ENCODE results near the gene LPP. TPM values are rescaled to one million over a fixed set of nuclear protein-coding genes. Genes with fewer than 3 reads are reported as not detected.

Gene LPP
- total RNA-seq, 8 experiments from 2014 or later: 6.0 to 77.8 (median 15.4) TPM

- H3K4me1 ChIP-seq (replicated peaks in 1 of 2): peaks cover 7 to 17% of the 10 kb centered on the region in 2 donors
- in situ Hi-C loops (cut with MboI; ENCODE audit: low pct_unique_long_range_greater_than_20kb in 2 of 9, low sequenced_read_pairs in 9 of 9, unreplicated experiment in 9 of 9): loop anchor here in 1 of 9 experiments (25.0 kb wide), 1 partner anchor 427 kb away; the partner anchor contains the start of gene BCL6
- H3K4me3 ChIP-seq: no peak overlapping the region
- H3K27ac ChIP-seq: no peak overlapping the region
- WGBS, 10 experiments: 0 to 100% (median 30%) methylated on average over 1 to 2 of the region's 2 CpGs; no CpG with 5 or more reads in 3 of the 10 experiments
- ATAC-seq (replicated peaks in 6 of 8): peak in 6 of 8 experiments; percentile 24 to 78 (median 53)
Observed at GRCh38 chr3:188164248-188164687, 10.3 kb downstream of the LPP start.

- WGBS, 10 experiments: 55 to 90% (median 73%) methylated on average over 1 to 9 of the region's 9 CpGs; no CpG with 5 or more reads in 3 of the 10 experiments
- ATAC-seq (replicated peaks in 6 of 8): peak in 7 of 8 experiments; percentile 64 to 82 (median 76)
Observed at GRCh38 chr3:188165596-188165995, 11.6 kb downstream of the LPP start.

DNA sequence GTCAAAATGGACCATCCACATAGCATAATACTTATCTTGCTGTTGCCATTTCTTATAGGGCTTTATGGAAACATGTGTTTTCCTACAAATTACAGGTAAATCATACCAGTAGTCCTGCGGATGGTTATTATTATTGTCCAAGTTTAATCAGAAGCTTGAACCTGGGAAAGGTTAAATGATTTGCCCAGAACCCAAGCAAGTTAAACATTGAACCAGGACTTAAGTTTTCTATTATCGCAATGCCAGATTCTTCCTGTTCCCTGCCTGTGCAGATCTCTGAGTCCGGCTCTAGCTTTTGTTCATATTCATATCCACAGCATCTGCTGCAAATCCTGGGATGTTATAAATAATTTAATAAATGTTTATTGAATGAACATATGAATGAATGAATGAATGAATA is 12.5 kb downstream of the LPP start:
- in situ Hi-C loops (cut with MboI; ENCODE audit: low pct_unique_long_range_greater_than_20kb in 2 of 9, low sequenced_read_pairs in 9 of 9, unreplicated experiment in 9 of 9): loop anchor here in 1 of 9 experiments (25.0 kb wide), 1 partner anchor 429 kb away; the partner anchor contains the start of gene BCL6
- peaks cover 7 to 17% of the 10 kb centered on the region in 2 donors for H3K4me1 ChIP-seq (replicated peaks in 1 of 2)
- H3K4me3 ChIP-seq: no peak overlapping the region
- no peak overlapping the region for H3K27ac ChIP-seq
- ATAC-seq (replicated peaks in 6 of 8): no peak
- WGBS, 10 experiments: 75 to 100% (median 86%) methylated on average over 1 to 3 of the region's 3 CpGs; no CpG with 5 or more reads in 1 of the 10 experiments

More at GRCh38 chr3:188165596-188165995, 11.6 kb downstream of the LPP start:
- peaks cover 7 to 17% of the 10 kb centered on the region in 2 donors for H3K4me1 ChIP-seq (replicated peaks in 1 of 2)
- H3K4me3 ChIP-seq: no peak overlapping the region
- H3K27ac ChIP-seq: no peak overlapping the region
- in situ Hi-C loops (cut with MboI; ENCODE audit: low pct_unique_long_range_greater_than_20kb in 2 of 9, low sequenced_read_pairs in 9 of 9, unreplicated experiment in 9 of 9): loop anchor here in 1 of 9 experiments (25.0 kb wide), 1 partner anchor 428 kb away; the partner anchor contains the start of gene BCL6

GRCh38 chr3:188168186-188168585 is 14.2 kb downstream of the LPP start:
- ATAC-seq (replicated peaks in 6 of 8): peak in 1 of 8 experiments; percentile 16
- no peak overlapping the region for H3K27ac ChIP-seq
- whole genome bisulfite sequencing, 10 experiments: 51 to 100% (median 84%) methylated on average over 2 to 3 of the region's 3 CpGs
- in situ Hi-C loops (cut with MboI; ENCODE audit: low pct_unique_long_range_greater_than_20kb in 2 of 9, low sequenced_read_pairs in 9 of 9, unreplicated experiment in 9 of 9): loop anchor here in 1 of 9 experiments (25.0 kb wide), 1 partner anchor 431 kb away; the partner anchor contains the start of gene BCL6
- H3K4me1 ChIP-seq (replicated peaks in 1 of 2): peaks cover 7 to 17% of the 10 kb centered on the region in 2 donors
- H3K4me3 ChIP-seq: no peak overlapping the region

DNA sequence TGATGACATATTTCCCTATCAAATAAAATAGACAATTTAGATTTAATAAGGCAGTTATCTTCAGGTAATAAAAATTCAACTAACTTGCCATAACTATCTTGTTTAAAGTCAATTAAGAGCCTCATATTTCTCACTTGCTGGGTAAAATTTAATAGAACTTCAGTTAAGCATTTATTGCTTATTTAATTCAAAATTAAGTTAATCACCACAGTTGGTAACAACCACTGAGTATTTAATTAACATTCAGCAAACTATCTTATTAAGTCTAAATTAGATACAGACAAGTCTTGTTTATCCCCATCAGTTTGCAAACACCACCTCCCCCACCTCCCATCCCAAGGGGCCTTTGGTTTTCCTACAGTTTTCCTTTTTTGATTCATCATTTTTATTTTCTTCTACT is 14.7 kb downstream of the LPP start:
- Histone ChIP-seq H3K27ac (no peak overlapping the region), H3K4me1 (replicated peaks in 1 of 2) (peaks cover 7 to 16% of the 10 kb centered on the region in 2 donors), H3K4me3 (no peak overlapping the region)
- in situ Hi-C loops (cut with MboI; ENCODE audit: low pct_unique_long_range_greater_than_20kb in 2 of 9, low sequenced_read_pairs in 9 of 9, unreplicated experiment in 9 of 9): loop anchor here in 1 of 9 experiments (25.0 kb wide), 1 partner anchor 431 kb away; the partner anchor contains the start of gene BCL6
- no peak for ATAC-seq (replicated peaks in 6 of 8)

DNA sequence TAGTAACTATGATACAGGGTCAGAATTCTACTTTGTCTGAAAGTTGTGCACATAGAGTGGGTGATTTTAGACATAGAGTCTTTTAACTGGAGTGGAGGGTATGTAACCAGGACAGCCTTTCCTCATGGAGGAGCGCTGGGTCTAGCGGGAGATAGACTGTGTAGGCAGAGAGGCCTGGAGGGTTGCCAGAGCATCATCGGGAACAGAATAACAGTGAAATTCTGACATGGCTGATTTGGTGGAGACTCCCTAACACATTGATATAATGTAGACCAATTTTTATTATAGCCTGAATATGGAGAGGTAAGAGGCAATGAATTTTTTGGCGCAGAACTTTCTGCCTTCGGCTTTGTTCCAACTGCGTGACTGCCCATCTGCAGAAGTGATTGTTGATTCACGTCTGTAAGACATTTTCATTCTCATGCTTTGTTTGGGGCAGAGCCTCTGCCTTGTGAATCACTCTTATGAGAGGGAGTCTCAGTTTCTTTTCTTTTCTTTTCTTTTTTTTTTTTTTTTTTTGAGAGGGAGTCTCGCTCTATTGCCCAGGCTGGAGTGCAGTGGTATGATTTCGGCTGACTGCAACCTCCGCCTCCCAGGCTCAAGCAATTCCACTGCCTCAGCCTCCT is 16.0 kb downstream of the LPP start:
- peak in 1 of 8 experiments; percentile 56 for ATAC-seq (replicated peaks in 6 of 8)
- no peak overlapping the region for H3K27ac ChIP-seq
- WGBS, 10 experiments: 80 to 100% (median 95%) methylated on average over 1 to 7 of the region's 10 CpGs; no CpG with 5 or more reads in 2 of the 10 experiments
- peaks cover 5 to 8% of the 10 kb centered on the region in 2 donors for H3K4me1 ChIP-seq (replicated peaks in 1 of 2)
- in situ Hi-C loops (cut with MboI; ENCODE audit: low pct_unique_long_range_greater_than_20kb in 2 of 9, low sequenced_read_pairs in 9 of 9, unreplicated experiment in 9 of 9): loop anchor here in 1 of 9 experiments (25.0 kb wide), 1 partner anchor 433 kb away; the partner anchor contains the start of gene BCL6
- H3K4me3 ChIP-seq: no peak overlapping the region

GRCh38 chr3:188170461-188171459 is 16.8 kb downstream of the LPP start:
- no peak overlapping the region for H3K27ac ChIP-seq
- in situ Hi-C loops (cut with MboI; ENCODE audit: low pct_unique_long_range_greater_than_20kb in 2 of 9, low sequenced_read_pairs in 9 of 9, unreplicated experiment in 9 of 9): loop anchor here in 1 of 9 experiments (25.0 kb wide), 1 partner anchor 433 kb away; the partner anchor contains the start of gene BCL6
- peaks cover 0 to 3% of the 10 kb centered on the region in 2 donors for H3K4me1 ChIP-seq (replicated peaks in 1 of 2)
- H3K4me3 ChIP-seq: no peak overlapping the region
- ATAC-seq (replicated peaks in 6 of 8): peak in 2 of 8 experiments; percentile 44 to 59
- 81 to 100% (median 95%) methylated on average over 1 to 8 of the region's 8 CpGs; no CpG with 5 or more reads in 1 of the 10 experiments for WGBS, 10 experiments

DNA sequence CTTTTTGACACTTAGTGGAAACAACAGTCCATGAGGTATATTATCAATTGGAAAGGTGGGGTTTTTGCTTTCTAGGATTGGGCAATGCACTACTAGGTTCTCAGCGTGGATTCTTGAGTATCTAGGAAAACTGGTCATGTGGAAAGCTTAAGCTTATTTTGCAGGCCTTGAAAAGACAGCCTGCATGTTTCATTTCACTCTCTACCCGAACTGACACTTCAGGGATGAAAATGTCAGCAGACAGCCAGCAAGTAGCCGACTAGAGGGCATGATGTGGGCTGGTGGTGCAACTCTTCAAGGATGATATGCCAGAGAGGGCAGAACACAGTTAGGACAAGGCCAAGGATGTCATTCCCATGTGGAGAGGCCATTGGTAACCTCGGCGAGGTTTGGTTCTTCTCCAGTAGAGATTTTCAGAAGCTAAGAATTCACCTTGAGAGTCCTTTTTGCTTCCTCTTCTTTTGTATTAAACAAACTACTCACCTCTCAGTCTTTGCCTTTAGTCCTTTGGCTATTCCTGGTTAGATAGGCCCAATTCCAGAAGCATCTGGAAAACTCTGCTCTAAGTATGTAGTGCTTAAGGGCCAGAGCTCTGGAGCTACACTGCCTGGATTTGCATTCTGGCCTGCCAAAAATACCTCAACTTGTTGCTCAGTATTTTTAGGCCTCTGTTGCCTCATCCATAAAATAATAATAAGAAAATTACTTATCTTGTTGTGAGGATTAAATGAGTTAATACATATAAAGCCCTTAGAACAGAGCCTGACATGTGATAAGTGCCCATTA is 17.9 kb downstream of the LPP start:
- no peak for ATAC-seq (replicated peaks in 6 of 8)
- H3K27ac ChIP-seq: no peak overlapping the region
- in situ Hi-C loops (cut with MboI; ENCODE audit: low pct_unique_long_range_greater_than_20kb in 2 of 9, low sequenced_read_pairs in 9 of 9, unreplicated experiment in 9 of 9): loop anchor here in 1 of 9 experiments (25.0 kb wide), 1 partner anchor 435 kb away; the partner anchor contains the start of gene BCL6
- WGBS, 10 experiments: 55 to 100% (median 94%) methylated on average over 1 to 5 of the region's 5 CpGs; no CpG with 5 or more reads in 1 of the 10 experiments
- no peak overlapping the region for H3K4me3 ChIP-seq
- H3K4me1 ChIP-seq (replicated peaks in 1 of 2): peaks cover 0 to 3% of the 10 kb centered on the region in 2 donors

DNA sequence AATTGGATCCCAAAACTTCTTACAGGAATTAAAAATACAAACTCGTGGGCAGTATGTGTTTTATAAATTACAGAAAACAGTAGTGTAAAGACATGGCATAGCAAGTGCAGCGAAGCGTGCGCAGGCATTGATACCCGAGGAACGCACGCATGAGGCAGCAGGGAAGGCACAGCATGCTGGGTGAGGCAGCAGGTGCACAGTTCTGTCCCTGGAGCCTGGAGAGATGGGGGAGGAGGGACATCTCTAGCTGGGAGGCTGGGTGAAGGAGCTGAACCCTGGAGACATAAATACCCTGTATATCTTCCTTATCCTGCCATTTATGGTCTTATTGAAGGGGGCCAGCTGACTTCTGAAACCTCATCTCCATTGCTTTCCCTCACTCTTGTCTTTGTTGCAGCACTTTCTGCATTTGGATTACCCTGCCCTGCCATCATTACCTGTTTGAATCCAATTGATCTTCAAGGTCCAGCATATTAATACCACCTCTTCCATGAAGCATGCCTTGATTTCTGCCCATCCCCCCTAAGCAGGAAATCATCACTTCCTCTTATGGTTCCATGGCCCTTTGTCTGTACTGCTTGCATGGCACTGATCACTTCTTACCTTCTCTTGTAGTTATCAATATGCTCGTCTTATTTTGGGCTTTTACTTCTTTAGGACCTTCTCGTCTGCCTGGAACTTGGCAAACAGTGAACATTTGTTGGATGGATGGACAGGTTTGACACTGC is 20.5 kb downstream of the LPP start:
- WGBS, 10 experiments: 40 to 100% (median 82%) methylated on average over 1 to 9 of the region's 9 CpGs
- no peak overlapping the region for H3K4me3 ChIP-seq
- no peaks in the 10 kb centered on the region for H3K4me1 ChIP-seq (replicated peaks in 1 of 2)
- H3K27ac ChIP-seq: no peak overlapping the region
- ATAC-seq (replicated peaks in 6 of 8): peak in 5 of 8 experiments; percentile 37 to 93 (median 86)
- in situ Hi-C loops (cut with MboI; ENCODE audit: low pct_unique_long_range_greater_than_20kb in 2 of 9, low sequenced_read_pairs in 9 of 9, unreplicated experiment in 9 of 9): loop anchor here in 1 of 9 experiments (25.0 kb wide), 1 partner anchor 437 kb away; the partner anchor contains the start of gene BCL6

- H3K4me1 ChIP-seq (replicated peaks in 1 of 2): no peaks in the 10 kb centered on the region
- in situ Hi-C loops (cut with MboI; ENCODE audit: low pct_unique_long_range_greater_than_20kb in 2 of 9, low sequenced_read_pairs in 9 of 9, unreplicated experiment in 9 of 9): no loop called here
- ATAC-seq (replicated peaks in 6 of 8): no peak
- H3K4me3 ChIP-seq: no peak overlapping the region
- H3K27ac ChIP-seq: no peak overlapping the region
Observed at GRCh38 chr3:188176476-188176875, 22.5 kb downstream of the LPP start.

DNA sequence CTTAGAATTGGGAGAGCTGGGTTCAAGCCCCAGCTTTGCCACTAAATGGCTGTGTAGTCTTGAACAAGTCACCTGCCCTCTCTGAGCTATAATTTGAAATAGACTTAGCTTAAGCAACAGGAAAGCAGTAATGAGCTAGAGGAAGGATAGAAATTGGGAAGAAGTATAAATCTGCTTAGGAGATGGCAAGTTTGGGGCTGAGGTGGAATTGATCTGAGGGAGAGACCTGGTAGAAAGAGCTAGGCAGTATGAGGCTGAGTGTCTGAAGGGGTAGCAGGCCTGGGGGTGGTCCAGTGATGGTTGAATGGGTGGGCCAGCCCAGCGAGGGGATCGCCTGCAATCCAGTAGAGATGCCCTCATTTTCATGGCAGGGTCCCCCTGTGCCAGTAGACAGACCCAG is 22.9 kb downstream of the LPP start:
- WGBS, 10 experiments: 100% methylated on average over 1 to 2 of the region's 2 CpGs; no CpG with 5 or more reads in 7 of the 10 experiments
- in situ Hi-C loops (cut with MboI; ENCODE audit: low pct_unique_long_range_greater_than_20kb in 2 of 9, low sequenced_read_pairs in 9 of 9, unreplicated experiment in 9 of 9): no loop called here

More for the DNA sequence above, 22.9 kb downstream of the LPP start:
- ATAC-seq (replicated peaks in 6 of 8): no peak
- no peak overlapping the region for H3K4me3 ChIP-seq
- H3K4me1 ChIP-seq (replicated peaks in 1 of 2): no peaks in the 10 kb centered on the region
- H3K27ac ChIP-seq: no peak overlapping the region
